Skeletal muscle cell (primary cell): ENCODE results near the gene PSMB2.
A peak's percentile ranks its signal among the peaks of the same experiment; 100 is the strongest.
"Not testable (repeated sequence)": the region's sequence is repeated elsewhere in the genome, so short reads cannot be mapped to it uniquely, and the experiment has no call there.

Experiments
- DNase-seq: peaks from one replicate; pipeline ENCODE4 v3.0.0-alpha.2; 2010; ENCODE audit warnings: low read depth
- H3K4me3 ChIP-seq: 2 replicates; pipeline ENCODE4 v1.5.1; 2011; ENCODE audit warnings: low read depth, mild to moderate bottlenecking, control low read depth, low read length, moderate library complexity

Gene PSMB2

DNA sequence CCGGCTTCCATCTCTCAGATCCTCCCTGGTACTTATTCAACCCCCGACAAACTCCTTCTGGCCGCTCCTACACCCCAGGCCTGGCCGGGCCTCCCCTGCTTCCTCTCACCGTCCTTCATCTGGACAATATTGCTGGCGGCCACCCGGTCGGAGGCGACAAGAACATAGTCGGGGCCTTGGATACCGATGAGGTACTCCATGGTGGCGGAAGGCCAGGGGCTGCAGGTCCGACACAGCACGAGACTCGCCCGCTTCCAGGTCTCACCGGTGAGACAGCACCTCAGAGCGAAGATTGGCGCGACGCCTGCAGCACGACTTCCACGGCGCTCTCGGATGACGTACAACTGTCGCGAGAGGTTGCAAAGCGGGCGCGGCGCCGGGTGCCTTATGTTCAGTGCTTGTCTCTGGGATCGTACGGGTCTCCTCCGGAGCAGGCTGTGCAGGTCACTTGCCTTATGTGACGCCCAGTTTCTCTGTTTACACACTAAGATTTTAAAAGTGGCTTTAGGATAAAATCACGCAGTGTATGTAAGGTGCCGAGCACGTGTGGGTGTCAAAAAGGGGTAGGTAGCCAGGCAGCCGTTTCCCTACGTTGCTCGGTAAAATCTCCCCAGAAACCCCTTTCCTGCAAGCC lies at the start of gene PSMB2:
Gene PSMB2, minus strand, starts transcription at position 294 of the 634 bp plus-strand sequence. Its CDS starts 94 bp downstream, at position 200.
- peak within 1 kb of the TSS; percentile 97 for H3K4me3 ChIP-seq
- DNase-seq, result peak; percentile 82

DNA sequence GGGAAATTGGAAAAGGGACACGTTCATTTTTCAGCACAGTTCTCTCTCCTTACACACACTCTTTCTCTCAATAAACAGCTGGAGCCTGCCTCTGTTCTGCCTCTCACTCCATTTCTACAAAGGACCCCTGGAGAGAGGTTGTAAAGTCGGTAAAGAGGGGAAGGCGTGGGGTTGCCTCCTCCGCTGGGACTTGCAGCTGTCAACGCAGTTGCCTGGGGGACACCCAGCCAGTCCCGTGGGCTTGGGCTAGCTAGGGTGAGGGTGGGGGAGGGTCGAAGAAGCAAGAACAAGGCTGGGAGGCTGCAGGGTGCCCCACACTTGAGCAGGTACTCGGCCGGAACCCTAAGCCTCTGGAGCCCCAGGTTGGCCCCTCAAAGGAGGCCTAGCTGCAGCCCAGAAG lies 49.8 kb upstream of the PSMB2 start:
- DNase-seq, result no peak
- no peak overlapping the region for H3K4me3 ChIP-seq

GRCh38 chr1:35690103-35690502 lies 48.8 kb upstream of the PSMB2 start:
- DNase-seq, H3K4me3 ChIP-seq: not testable (repeated sequence)

DNA sequence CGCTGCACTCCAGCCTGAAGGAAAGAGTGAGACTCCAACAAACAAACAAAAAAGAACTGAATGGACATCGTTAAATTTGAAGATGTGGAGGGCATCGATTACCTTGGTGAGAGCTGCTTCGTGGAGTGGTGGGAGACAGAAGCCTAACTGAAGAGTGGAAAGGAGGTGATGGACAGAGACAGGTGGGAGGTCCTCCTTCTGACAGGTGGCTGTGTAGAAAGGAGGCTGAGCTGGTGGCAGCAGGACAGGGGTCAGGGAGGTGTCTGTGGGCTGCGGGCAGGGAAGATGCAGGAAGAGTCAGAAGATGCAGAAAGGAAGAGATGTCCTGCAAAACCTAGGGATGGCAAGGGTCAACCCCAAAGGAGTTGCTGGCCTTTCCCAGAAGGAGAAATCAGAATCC lies 46.8 kb upstream of the PSMB2 start:
- no peak overlapping the region for H3K4me3 ChIP-seq
- no peak for DNase-seq

- DNase-seq, result no peak
These were observed 41.7 kb upstream of the PSMB2 start for GRCh38 chr1:35683012-35683411.

DNA sequence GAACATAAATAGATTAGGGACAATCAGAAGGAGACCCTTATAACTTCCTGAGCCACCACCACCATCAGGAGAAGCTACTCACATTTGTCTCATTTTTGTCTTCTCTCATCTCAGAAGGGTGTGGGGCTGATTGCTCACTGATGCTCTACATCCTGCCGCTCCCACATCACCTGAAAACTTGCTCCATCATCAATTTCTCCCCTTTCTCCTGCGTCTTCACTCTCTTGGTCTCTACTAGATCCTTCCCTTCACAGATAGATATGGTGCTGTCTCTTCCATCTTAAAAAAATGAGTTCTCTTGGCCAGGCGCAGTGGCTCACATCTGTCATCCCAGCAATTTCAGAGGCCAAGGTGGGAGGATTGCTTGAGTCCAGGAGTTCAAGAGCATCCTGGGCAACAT lies 38.9 kb upstream of the PSMB2 start:
- no peak for DNase-seq

More at GRCh38 chr1:35683012-35683411, 41.7 kb upstream of the PSMB2 start:
- no peak overlapping the region for H3K4me3 ChIP-seq

GRCh38 chr1:35675773-35676172 lies 34.4 kb upstream of the PSMB2 start:
- DNase-seq, result no peak
- H3K4me3 ChIP-seq, result no peak overlapping the region

More for the DNA sequence above, 38.9 kb upstream of the PSMB2 start:
- H3K4me3 ChIP-seq, result no peak overlapping the region

- DNase-seq, result no peak
- H3K4me3 ChIP-seq, result no peak overlapping the region
These were observed 32.8 kb upstream of the PSMB2 start for GRCh38 chr1:35674111-35674510.

- no peak overlapping the region for H3K4me3 ChIP-seq
- no peak for DNase-seq
These were observed 30.8 kb upstream of the PSMB2 start for GRCh38 chr1:35672116-35672515.

DNA sequence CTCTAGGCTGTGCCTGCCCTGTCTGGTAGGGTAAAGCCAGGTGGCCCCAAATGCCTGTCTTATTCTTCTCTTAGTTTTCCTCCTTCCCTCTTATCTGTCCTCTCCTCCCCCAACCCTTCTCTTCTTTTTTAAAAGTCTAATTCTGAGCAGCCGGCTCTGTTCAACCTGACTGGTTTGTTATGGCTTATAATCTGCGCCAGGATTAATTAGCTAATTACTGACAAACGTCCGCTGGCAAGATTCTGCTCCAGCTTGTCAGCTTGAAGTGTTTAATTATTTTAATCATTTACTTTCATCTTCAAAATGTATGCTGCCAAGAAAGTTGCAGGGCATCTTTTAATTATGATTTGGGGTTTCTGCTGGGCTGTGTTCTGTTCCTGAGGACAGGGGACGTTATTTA lies 27.2 kb upstream of the PSMB2 start:
- H3K4me3 ChIP-seq, result no peak overlapping the region
- no peak for DNase-seq

GRCh38 chr1:35666916-35667315 lies 25.6 kb upstream of the PSMB2 start:
- no peak overlapping the region for H3K4me3 ChIP-seq
- DNase-seq, result no peak

DNA sequence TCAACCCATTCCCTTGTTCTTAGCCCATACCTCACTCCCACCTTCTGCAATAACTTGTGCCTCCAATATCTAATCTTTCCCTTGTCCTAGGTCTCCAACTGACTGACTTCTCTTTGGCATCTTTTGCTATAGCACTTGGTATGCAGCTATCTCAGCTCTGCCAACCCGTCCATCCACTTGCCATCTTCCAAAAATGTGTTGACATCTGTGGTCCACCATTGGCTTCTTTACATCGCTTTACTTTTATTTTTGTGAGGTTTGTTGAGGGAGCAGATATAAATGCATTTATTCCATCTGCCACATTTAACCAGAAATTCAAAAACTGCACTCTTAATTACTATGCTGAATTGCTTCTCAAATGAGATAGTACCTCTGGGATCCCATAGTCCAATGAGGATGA lies 24.9 kb upstream of the PSMB2 start:
- no peak for DNase-seq
- H3K4me3 ChIP-seq, result no peak overlapping the region

GRCh38 chr1:35663434-35663833 lies 22.1 kb upstream of the PSMB2 start:
- no peak for DNase-seq
- H3K4me3 ChIP-seq, result no peak overlapping the region

- no peak overlapping the region for H3K4me3 ChIP-seq
- DNase-seq, result no peak
These were observed 20.1 kb upstream of the PSMB2 start for GRCh38 chr1:35661474-35661795.

DNA sequence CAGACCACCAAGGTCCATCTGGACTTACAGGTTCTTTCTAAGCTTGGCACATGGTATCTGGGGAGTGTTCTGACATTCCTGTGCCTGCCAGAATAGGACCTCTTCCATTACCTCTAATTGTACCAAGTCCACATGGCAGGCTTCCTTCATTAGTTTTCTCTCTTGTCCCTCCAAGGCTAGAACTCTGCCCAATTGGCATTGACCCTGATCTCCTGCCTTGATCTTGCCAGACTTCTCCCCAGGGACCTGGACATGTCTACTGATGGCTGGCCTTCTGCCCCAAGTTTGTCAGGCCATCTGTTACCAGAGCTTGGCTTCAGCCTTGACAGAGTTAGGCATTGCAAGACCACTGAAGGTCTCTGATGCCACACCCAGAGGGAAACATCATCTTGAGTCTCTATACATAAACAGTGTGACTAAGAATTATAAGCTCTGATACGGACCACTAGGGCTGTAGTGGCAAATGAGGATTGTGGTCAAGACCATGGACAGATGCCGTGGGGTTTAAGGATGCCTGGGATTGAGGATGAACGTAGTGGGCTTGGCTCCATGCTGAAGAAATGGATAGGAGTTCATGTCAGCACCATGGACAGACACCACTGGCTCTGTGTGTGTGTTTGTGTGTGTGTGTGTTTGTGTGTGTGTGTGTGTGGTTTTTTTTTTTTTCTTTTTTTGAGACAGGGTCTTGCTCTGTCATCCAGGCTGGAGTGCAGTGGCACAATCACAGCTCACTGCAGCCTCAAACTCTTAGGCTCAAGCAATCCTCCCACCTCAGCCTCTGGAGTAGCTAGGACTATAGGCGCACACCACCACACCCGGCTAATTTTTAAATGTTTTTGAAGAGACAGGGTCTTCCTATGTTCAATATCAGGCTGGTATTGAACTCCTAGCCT lies 19.5 kb upstream of the PSMB2 start:
- H3K4me3 ChIP-seq, result no peak overlapping the region
- DNase-seq, result no peak

DNA sequence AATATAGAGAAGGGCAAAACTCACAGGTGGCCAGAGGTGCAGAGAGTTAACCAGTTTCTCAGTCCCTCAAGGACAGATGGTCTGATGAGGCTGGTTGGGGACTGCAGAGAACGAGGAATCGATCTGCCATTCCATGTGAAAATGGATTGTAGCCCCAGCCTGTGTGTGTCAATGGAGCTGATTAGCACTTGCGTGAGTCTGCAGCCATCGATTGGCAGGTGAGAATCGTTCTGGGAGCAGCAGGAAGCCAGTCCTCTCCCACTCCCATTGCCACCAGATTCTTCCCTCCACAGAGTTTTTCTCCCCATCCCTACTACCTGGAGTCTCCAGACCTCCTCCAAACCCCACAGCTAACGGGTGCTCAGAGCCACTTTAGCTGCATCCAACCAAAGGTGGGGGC lies 18.3 kb upstream of the PSMB2 start:
- DNase-seq, result no peak
- H3K4me3 ChIP-seq, result no peak overlapping the region

GRCh38 chr1:35657851-35658250 lies 16.5 kb upstream of the PSMB2 start:
- no peak for DNase-seq
- H3K4me3 ChIP-seq, result no peak overlapping the region

- no peak for DNase-seq
- H3K4me3 ChIP-seq, result no peak overlapping the region
These were observed 15.5 kb upstream of the PSMB2 start for GRCh38 chr1:35656863-35657232.

DNA sequence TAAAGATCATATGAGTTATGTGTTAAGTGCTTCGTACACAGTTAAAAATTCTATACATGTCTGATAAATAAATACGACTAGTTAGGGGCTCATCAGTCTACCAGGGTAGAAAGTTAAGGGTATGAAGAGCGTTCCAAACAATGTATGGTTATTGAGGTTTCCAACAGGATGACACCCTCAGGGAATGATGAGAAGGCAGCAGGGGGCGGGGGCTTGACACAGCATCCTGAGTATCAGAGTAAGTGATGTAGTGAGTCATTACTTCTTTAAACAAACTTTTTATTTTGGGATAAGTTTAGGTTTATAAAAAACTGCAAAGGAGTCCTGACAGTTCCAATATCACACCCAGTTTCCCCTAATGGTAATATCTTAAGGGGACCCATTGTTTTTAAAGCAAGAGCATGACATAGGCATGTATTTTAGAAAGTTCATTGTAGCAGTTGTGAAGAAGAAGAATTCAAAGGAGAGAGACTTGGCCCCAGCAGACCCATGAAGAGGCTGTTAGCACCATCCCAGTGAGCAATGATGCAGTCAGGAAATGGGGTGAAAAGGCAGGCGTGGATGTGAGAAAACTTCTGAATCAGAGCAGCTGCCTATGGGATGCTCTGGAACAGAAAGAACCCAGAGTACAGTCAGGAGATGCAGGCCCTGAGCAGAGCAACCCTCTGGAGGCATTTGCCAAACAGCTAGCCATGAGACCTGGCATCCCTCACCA lies 15.0 kb upstream of the PSMB2 start:
- no peak overlapping the region for H3K4me3 ChIP-seq
- no peak for DNase-seq

- no peak for DNase-seq
These were observed 13.9 kb upstream of the PSMB2 start for GRCh38 chr1:35655196-35655595.

More at GRCh38 chr1:35655196-35655595, 13.9 kb upstream of the PSMB2 start:
- H3K4me3 ChIP-seq, result no peak overlapping the region
